DMS53 treated with DMSO at 0.1 percent for 48 hours (cell line): ENCODE results near the gene BET1L.
A peak's percentile ranks its signal among the peaks of the same experiment; 100 is the strongest.
"Not testable (repeated sequence)": the region's sequence is repeated elsewhere in the genome, so short reads cannot be mapped to it uniquely, and the experiment has no call there.

Source experiments
- DNase-seq: peaks from one replicate; lab custom pipeline; 2025; ENCODE audit not compliant: unreplicated experiment; lab: John Stamatoyannopoulos, UW

BET1L gene, protein sequence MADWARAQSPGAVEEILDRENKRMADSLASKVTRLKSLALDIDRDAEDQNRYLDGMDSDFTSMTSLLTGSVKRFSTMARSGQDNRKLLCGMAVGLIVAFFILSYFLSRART

DNA sequence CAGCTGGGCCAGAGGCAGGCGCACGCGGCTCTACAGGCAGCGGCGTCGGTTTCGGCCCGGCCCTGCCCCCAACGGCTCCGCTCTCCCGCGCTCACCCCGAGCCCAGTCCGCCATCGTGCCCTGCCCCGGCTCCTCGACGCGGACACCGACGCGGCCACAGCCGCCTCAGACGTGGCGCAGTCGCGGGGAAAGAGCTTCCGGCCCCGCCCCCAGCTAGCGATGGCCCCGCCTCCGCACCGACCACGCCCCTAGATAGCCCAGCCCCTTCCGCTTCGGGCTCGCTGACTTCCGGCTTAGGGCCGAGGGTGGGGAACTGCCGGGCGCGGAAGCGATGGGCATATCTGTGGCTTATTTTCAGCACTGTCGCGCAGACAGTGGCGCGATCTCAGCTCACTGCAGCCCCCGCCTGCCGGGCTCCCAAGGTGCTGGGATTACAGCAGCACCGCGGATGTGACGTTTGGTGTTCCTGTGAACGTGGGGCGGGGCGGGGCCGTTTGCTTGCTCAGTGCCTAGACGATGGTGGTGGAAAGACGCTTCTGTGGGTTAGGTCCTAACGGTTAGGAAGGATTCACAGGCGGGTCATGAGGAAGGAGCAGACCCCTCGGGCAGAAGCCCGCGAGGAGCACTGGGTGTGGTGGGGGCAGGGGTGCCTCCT lies at the start of gene BET1L, which contains the start of gene RIC8A:
Gene BET1L (minus strand): TSS at position 192 of the 655 bp plus-strand sequence. CDS start 78 bp downstream, at position 114.
Gene RIC8A (plus strand): TSS at position 501 of the 655 bp plus-strand sequence. CDS start 1,147 bp downstream, outside the sequence.
- peak; percentile 93 for DNase-seq

DNA sequence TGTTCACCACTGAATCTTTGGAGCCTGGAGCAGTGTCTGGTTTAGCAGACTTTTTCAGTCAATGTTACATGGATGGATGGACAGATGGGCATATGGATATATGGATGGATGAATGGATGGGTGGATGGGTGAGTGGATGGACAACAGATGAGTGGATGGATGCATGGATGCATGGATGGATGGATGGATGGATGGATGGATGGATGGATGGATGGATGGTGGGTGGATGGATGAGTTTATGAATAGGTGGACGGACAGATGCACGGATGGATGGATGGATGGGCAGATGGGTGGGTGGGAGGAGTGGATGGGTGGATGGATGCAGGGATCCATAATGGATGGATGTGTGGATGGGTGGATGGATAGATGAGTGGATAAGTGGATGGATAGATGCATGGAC lies 48.6 kb upstream of the BET1L start:
- DNase-seq = no peak

DNA sequence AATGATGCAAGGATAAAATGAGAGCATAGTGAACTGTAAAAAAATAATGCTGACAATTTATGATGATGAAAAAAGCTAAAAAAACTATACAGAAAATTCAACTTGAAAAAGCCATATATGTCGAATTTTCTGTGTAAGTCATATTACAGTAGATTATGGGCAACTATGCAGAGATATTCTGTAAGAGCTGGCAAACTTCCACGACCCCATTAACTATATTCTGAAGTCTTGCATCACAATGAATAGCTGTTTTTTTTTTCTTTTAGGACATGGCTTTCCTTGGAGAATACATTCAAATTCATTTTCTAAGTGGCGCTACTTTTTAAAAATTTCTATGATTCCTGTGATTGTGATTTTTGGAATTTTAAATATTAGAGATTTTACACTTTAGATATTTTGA lies 48.0 kb upstream of the BET1L start:
- no peak for DNase-seq

DNA sequence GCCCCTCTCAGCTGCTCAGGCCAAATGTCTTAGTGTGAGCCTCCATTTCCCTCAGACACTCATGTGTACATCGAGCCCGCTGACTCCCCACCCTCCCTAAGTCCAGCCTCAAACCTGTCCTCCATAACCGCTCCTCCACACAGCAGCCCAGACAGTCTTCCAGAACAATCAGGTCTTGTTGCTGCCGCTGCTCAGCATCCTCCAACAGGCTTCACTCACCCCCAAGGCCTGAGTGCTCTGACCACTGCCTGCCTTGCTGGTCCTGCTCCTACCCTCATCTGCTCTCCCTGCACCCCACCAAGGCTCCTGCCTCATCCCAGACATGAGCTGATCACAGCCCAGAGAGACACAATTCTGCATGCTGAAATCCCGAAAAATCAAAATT lies 46.7 kb upstream of the BET1L start:
- no peak for DNase-seq

DNA sequence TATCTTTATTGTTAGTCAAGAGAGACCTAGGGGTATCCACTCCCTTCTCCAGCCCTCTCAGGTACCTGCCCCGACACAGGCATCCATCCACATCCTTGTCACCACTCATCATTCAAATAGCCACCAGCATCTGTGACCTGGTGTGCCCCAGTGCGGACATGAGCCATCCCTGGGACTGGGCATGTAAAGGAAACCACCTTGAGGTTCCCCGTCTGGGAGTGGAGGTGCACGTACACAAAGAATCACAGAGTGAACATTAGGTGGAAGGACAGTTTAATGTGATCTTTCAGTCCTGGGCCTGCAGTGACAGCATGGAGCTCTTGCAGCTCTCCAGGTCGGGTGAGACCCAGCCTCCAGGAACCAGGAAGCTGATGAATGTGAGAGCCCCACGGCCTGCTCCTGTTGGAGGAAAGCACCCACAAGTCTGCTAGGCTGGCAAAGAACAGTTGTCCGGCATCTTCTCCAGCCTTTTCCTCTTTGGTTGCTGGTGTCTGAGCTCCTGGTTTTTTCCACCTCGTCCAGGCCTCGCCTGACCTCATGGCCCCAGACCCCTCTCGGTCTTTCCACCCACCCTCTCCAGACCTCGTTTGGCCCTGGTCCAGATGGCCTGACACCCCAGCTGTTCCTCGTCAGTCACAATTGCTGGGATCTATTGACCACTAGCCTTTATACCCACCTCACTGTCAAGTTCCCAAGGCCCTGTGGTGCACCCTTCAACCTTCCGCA lies 46.1 kb upstream of the BET1L start:
- DNase-seq = no peak

DNA sequence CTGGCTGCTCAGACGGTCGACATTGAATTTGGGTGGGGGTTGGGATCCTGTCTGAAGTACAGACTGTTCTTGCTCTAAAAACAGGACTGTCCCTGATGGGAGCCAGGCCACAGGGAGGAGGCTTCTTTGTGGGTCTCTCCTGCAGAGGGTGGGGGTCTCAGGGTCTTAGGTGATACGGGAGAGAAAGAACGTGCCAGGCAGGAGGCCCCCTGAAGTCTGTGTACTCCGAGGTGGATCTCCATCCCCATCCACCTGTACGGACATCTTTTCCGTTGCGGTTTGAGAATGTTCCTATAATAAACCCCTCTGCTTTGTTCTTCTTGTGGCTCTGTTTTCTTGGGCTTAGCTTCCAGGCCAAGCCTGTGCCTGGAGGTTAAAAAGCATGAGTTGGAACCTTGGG lies 45.5 kb upstream of the BET1L start:
- DNase-seq = no peak

DNA sequence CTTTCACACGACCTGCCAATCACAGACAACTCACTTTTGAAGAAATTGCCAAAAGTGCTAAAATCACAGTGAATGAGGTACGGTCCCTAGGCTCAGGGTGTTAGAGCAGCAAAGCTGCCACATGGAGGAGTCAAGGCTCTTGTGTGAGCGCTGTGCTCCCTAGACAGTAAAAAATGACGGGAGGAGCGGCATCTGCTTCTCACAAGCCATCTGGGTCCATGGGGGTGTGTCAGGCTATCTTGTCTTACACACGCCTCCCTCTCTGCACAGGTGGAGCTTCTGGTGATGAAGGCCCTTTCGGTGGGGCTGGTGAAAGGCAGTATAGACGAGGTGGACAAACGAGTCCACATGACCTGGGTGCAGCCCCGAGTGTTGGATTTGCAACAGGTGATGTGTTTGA lies 44.4 kb upstream of the BET1L start:
- no peak for DNase-seq

DNA sequence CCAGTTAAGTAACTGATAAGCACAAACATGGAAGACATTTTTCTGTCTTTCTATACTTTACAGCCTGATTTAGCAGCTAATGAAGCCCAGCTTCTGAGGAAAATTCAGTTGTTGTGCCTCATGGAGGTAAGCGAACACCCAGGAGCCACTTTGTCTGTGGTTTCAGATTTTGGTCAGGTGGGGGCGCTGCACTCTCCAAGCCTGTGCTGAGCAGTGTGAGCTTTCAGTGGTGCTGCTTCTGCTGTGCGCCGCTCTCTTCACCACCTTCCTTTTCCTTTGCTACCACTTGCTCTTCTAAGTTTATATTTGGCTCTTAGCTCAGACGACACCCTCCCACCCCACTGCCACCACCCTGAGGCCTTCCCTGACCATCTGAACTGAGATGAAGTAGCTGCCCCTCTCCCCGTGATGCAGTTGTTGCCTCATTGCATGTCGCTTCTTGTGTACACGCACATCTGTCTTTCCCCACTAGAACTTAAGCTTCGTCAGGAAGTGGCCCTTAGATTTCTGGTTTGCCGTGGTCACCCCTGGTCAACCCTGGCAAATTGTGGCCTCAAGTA lies 43.6 kb upstream of the BET1L start:
- peak; percentile 51 for DNase-seq

DNA sequence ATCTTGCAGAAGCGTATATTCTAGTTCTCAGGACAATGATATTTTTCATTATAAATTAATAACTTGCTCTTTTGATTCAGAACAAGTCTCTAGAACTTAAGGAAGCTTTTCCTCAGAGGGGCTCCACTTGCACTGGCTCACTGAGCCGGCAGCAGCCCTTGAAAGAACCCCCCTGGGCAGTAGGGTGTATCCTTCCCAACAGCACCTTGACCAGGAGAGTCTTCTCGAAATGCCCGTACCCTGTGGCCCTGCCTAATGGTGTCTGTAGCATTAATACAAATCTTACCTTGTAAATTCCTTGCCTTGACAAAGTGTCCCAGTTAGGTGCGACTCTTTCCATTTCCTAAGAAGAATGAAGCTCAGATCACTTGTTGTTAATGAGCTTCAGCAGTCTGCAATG lies 43.1 kb upstream of the BET1L start:
- DNase-seq = no peak

DNA sequence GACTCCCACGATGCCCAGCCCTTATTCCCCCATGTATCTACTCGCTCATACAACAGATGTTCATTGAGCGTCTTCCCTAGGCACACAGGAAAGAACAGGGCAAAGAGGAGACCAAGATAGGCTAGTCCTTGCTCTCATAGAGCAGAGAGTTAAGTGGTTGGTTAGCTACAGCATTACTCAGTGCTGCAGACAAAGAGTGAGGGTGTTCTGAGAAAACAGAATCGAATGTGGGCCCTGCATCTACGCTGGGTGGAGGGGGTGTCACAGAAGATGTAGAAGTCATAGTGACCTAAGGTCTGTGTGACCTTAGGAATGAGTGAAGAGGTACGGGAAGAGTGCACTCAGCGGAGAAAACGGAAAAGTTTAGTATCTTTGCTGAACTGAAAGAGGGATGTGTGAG lies 41.9 kb upstream of the BET1L start:
- no peak for DNase-seq

DNA sequence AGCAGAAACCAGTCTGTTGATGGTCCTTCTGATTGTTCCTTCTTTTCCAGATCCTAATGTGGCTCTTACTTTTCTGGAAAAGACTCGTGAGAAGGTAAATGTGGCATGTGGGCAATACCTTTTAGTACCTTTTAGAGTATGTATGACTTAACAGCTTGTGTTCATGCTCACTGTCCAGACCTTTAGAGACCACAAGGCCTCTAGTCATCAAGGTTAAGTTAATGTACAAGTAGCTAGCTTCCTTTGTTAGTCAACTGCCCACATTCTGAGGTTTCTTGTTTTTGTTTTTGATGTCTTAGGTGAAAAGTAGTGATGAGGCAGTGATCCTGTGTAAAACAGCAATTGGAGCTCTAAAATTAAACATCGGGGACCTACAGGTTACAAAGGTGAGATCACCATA lies 37.2 kb upstream of the BET1L start:
- no peak for DNase-seq

DNA sequence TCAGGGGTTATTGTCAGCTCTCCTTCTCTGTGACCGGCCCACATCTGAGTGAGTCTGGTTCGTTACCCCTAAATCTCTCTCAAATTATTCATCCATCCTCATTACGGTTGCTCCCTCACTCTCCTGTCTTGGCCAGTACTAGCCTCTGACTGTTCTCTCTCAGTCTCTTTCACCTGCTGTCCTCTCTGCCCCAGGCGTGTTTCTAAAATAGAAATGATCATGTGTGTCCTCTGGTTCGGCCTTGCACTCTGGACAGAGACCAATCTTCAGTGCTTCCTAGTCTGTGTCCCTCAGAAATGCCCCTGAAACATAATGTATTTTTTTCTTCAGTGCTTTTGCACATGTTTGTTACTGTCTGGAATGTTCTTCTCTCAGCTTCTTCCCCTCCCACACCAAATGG lies 34.4 kb upstream of the BET1L start:
- no peak for DNase-seq

DNA sequence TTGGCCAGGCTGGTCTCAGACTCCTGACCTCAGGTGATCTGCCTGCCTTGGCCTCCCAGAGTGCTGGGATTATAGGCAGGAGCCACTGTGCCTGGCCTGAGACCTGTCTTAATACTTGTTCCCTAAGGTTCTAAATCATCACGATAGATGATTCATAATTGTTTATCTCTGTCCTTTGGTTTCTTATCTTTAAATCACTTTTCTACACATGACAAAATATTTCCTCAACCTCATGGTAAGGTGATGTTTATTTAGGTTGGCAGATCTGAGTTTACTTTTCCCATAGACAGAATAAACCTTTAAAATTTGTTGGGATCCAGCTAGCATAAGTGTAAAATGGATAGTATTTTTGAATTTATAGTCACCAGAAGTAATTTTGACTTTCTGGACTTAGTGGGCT lies 33.1 kb upstream of the BET1L start:
- no peak for DNase-seq

DNA sequence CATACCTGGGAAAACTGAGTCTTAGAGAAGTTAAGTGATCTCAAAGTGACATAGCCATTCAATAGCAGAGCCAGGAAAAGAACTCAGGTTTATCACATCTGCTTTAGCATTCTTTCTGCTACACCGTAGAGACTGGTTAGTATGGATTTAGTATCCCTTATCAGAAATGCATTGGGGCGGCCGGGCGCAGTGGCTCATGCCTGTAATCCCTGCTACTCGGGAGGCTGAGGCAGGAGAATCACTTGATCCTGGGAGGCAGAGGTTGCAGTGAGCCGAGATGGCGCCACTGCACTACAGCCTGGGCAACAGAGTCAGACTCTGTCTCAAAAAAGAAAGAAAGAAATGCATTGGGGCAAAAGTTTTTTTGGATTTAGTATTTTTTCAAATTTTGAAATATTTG lies 31.1 kb upstream of the BET1L start:
- not testable (repeated sequence) for DNase-seq

DNA sequence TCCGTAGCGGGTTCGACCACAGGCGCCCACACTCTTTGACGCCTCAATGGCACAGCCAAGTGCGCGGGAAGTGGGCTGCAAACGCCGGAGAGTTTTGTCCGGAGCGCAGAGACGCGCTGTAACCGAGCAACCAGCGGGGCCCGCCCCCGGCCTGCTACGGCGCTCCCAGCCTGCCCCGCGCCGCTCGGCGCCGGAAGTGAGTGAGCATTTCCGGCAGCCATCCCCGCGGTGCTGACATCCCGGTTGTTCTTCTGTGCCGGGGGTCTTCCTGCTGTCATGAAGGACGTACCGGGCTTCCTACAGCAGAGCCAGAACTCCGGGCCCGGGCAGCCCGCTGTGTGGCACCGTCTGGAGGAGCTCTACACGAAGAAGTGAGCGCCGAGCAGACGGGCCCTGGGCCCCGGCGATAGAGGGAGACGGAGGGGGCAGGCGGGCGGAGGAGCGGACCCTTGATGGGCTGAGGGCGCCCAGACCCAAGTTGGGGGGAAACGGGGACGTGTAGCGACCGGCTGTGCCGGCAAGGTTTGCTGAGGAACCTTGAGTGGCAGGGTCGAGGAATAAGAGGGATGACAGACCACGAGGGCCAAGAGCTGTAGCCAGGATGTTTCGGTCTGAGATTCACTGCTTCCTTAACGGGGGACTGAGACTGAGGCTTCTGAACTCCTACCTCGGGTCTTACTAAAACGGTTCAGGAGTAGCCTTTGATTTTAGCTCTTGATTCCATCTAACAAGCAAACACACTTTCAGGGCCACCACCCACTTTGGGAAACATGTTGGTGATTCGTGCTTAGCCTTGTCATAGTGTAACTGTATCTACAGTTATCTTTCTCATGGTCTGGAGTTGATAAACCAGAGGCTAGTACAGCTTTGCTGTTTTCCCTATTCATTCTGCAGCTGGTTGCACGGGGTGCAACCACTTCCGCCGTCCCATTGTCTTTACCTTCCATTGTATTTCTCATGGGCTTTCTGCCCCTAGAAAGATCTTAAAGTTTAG lies 29.9 kb upstream of the BET1L start, which contains the start of gene PSMD13:
Gene PSMD13 (plus strand): TSS at position 203 of the 994 bp plus-strand sequence. CDS start 74 bp downstream, at position 277.
- DNase-seq = peak; percentile 80

DNA sequence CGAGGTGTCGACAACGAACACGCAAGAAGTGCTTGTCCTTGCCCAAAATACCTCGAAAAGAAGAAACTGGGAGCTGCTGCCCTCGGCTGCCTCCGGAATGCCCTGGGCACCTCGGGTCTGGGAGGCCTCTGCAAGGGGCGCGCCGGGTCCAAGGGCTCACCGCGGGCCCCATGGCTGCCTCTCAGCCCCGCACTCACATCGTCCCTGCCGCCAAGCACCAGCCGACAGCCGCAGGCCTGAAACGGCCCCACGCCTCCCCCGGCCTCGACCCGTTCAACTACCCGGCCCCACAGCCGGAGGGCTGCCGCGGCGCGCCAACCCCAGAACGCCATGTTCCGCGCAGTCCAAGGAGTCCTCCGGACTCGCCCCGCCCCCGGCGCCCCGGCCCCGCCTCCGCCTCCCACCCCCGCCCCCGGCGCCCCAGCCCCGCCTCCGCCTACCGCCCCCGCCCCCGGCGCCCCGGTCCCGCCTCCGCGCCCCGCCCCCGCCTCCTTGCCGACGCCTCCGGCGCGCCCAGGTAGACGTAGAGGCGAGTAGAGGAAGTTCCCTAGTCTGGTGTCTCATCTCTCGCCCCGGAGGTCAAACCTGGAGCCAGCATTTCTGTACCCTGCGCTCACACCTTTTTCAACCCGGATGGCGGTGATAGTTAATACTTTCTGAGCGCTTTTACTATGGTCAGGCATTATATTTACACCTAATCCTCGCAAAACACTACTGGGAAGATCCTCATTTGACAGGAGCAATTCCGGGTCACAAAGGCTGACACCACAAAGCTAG lies 29.0 kb upstream of the BET1L start, which contains the start of gene SIRT3:
Gene SIRT3 (minus strand): TSS at position 346 of the 777 bp plus-strand sequence. CDS start 14 bp downstream, at position 332.
- peak; percentile 75 for DNase-seq

DNA sequence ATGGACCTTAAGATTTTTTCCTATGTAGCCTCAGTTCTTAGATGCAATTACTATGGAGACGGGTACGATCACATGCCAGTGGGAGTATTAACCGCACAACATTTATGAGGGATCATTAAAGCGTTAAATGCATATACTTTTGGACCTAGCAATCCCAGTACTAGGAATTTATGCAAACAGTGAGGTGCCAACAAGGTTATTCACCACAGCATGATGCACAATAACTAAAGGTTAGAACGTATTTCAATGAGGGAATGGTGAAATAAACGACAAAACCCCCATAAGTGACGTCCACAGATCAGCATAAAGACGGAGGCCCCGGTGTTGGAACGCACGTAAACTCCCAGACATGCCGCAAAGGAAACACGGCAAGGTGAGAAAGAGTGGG lies 28.4 kb upstream of the BET1L start:
- DNase-seq = peak; percentile 40

DNA sequence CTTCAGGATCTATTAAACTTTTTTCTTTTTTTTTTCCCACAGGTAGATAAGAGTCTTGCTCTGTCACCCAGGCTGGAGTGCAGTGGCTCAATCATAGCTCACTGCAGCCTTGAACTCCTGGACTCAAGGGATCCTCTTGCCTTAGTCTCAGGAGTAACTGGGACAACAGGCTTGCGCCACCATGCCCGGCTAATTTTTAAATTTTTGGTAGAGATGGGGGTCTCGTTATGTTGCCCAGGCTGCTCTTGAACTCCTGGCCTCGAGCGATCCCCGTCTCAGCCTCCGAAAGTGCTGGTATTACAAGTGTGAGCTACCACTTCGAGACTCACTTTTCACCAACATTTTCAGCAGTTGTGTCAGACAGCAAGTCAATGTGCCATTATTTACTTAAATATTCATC lies 28.0 kb upstream of the BET1L start:
- no peak for DNase-seq

DNA sequence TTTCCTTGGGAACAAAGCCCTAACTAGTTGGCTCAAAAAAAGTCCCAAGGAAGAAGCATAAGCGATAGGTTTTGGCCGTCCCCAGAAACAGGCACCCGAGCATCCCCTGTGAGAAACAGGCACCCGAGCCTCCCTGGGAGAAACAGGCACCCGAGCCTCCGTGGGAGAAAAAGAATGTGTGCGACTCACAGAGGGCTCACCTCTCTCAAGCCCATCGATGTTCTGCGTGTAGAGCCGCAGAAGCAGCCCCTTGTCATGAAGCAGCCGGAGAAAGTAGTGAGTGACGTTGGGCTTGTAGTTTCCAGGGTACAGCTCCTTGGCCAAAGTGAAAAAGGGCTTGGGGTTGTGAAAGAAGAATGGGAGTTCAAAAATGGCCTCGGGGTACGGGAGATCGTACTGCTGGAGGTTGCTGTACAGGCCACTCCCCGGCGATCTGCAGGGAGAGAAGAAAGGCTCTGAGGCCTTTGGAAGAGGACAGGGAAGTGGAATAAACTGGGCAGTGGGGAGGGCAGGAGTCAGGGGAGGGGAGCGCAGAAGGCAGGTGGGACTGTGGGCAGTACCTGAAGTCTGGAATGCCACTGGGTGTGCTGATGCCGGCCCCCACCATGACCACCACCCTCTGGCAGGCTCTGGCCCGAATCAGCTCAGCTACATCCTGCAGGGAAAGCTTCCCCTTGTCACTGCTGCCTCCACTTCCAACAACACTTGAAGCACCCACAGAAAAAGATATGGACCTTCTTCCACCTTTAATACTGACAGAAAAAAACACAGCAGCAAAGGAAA lies 25.8 kb upstream of the BET1L start:
- no peak for DNase-seq
